T-helper 1 cell treated with Interleukin-12 subunit alpha and Interleukin-12 subunit beta and Interleukin-4 antibody, amounts not matched to agents 30 μg/mL and 1 μg/mL, for 36 hours (primary cell): ENCODE results near the gene TPCN1.
A peak's percentile ranks its signal among the peaks of the same experiment; 100 is the strongest.

ENCODE experiments used
- H3K27ac Mint-ChIP-seq: one replicate; pipeline ENCODE4 v1.8.0; 2021; ENCODE audit warnings: mild to moderate bottlenecking, mixed read lengths
- H3K27me3 Mint-ChIP-seq: one replicate; pipeline ENCODE4 v1.8.0; 2021; ENCODE audit warnings: low read depth, mixed read lengths
- H3K36me3 Mint-ChIP-seq: one replicate; pipeline ENCODE4 v1.8.0; 2021; ENCODE audit warnings: low read depth, mixed read lengths
- H3K4me1 Mint-ChIP-seq: one replicate; pipeline ENCODE4 v1.8.0; 2021; ENCODE audit warnings: low read depth, mixed read lengths
- H3K4me3 Mint-ChIP-seq: one replicate; pipeline ENCODE4 v1.8.0; 2021; ENCODE audit warnings: mild to moderate bottlenecking, moderate library complexity, mixed read lengths
- H3K9me3 Mint-ChIP-seq: one replicate; pipeline ENCODE4 v1.8.0; 2021; ENCODE audit warnings: mixed read lengths

The TPCN1 gene

GRCh38 chr12:113248051-113248825 is 27.0 kb downstream of the TPCN1 start:
- no peak overlapping the region for H3K4me3 Mint-ChIP-seq

GRCh38 chr12:113248842-113249435 is 27.7 kb downstream of the TPCN1 start:
- peaks cover 20% of the 10 kb centered on the region for H3K36me3 Mint-ChIP-seq
- no peak overlapping the region for H3K4me3 Mint-ChIP-seq
- no peak overlapping the region for H3K27ac Mint-ChIP-seq

More at GRCh38 chr12:113248051-113248825, 27.0 kb downstream of the TPCN1 start:
- peaks cover 1% of the 10 kb centered on the region for H3K9me3 Mint-ChIP-seq
- H3K27ac Mint-ChIP-seq: no peak overlapping the region
- no peaks in the 10 kb centered on the region for H3K27me3 Mint-ChIP-seq
- peaks cover 16% of the 10 kb centered on the region for H3K36me3 Mint-ChIP-seq
- peaks cover 20% of the 10 kb centered on the region for H3K4me1 Mint-ChIP-seq

GRCh38 chr12:113249546-113249945 is 28.3 kb downstream of the TPCN1 start:
- no peaks in the 10 kb centered on the region for H3K27me3 Mint-ChIP-seq
- H3K4me3 Mint-ChIP-seq: no peak overlapping the region
- H3K27ac Mint-ChIP-seq: no peak overlapping the region
- H3K4me1 Mint-ChIP-seq: peaks cover 16% of the 10 kb centered on the region
- H3K36me3 Mint-ChIP-seq: peaks cover 23% of the 10 kb centered on the region
- peaks cover 5% of the 10 kb centered on the region for H3K9me3 Mint-ChIP-seq

More at GRCh38 chr12:113248842-113249435, 27.7 kb downstream of the TPCN1 start:
- peaks cover 5% of the 10 kb centered on the region for H3K9me3 Mint-ChIP-seq
- peaks cover 19% of the 10 kb centered on the region for H3K4me1 Mint-ChIP-seq
- no peaks in the 10 kb centered on the region for H3K27me3 Mint-ChIP-seq

- Mint-ChIP-seq H3K4me3 (no peak overlapping the region), H3K27ac (no peak overlapping the region), H3K36me3 (peaks cover 25% of the 10 kb centered on the region), H3K9me3 (peaks cover 5% of the 10 kb centered on the region), H3K4me1 (peaks cover 11% of the 10 kb centered on the region), H3K27me3 (no peaks in the 10 kb centered on the region)
Measured at GRCh38 chr12:113250045-113250444, 28.8 kb downstream of the TPCN1 start.

- H3K27me3 Mint-ChIP-seq: no peaks in the 10 kb centered on the region
- H3K36me3 Mint-ChIP-seq: peaks cover 25% of the 10 kb centered on the region
- peaks cover 4% of the 10 kb centered on the region for H3K4me1 Mint-ChIP-seq
- no peak overlapping the region for H3K4me3 Mint-ChIP-seq
- H3K9me3 Mint-ChIP-seq: peaks cover 5% of the 10 kb centered on the region
- H3K27ac Mint-ChIP-seq: no peak overlapping the region
Measured at GRCh38 chr12:113251404-113252070, 30.3 kb downstream of the TPCN1 start.

GRCh38 chr12:113252494-113252893 is 31.2 kb downstream of the TPCN1 start:
- Mint-ChIP-seq H3K27me3 (no peaks in the 10 kb centered on the region), H3K27ac (no peak overlapping the region), H3K9me3 (peaks cover 5% of the 10 kb centered on the region), H3K4me3 (no peak overlapping the region), H3K36me3 (peaks cover 25% of the 10 kb centered on the region), H3K4me1 (peaks cover 4% of the 10 kb centered on the region)

- H3K27ac Mint-ChIP-seq: no peak overlapping the region
- peaks cover 5% of the 10 kb centered on the region for H3K9me3 Mint-ChIP-seq
- H3K4me1 Mint-ChIP-seq: peaks cover 3% of the 10 kb centered on the region
- H3K36me3 Mint-ChIP-seq: peaks cover 24% of the 10 kb centered on the region
- H3K27me3 Mint-ChIP-seq: no peaks in the 10 kb centered on the region
- H3K4me3 Mint-ChIP-seq: no peak overlapping the region
Measured at GRCh38 chr12:113253532-113254285, 32.4 kb downstream of the TPCN1 start.

- Mint-ChIP-seq H3K4me1 (peaks cover 6% of the 10 kb centered on the region), H3K27me3 (no peaks in the 10 kb centered on the region), H3K4me3 (no peak overlapping the region), H3K36me3 (peaks cover 28% of the 10 kb centered on the region), H3K9me3 (peaks cover 5% of the 10 kb centered on the region), H3K27ac (no peak overlapping the region)
Measured at GRCh38 chr12:113254298-113254697, 33.0 kb downstream of the TPCN1 start.

- Mint-ChIP-seq H3K9me3 (peaks cover 5% of the 10 kb centered on the region), H3K4me1 (peaks cover 26% of the 10 kb centered on the region), H3K27me3 (no peaks in the 10 kb centered on the region), H3K4me3 (no peak overlapping the region), H3K36me3 (peaks cover 34% of the 10 kb centered on the region), H3K27ac (no peak overlapping the region)
Measured at GRCh38 chr12:113257564-113257963, 36.3 kb downstream of the TPCN1 start.

- Mint-ChIP-seq H3K27ac (peak overlapping the region; percentile 71), H3K27me3 (no peaks in the 10 kb centered on the region)
Measured at GRCh38 chr12:113260127-113260526, 38.9 kb downstream of the TPCN1 start.

GRCh38 chr12:113260636-113261300 is 39.5 kb downstream of the TPCN1 start:
- Mint-ChIP-seq H3K4me1 (peaks cover 44% of the 10 kb centered on the region), H3K4me3 (no peak overlapping the region), H3K27ac (no peak overlapping the region), H3K27me3 (no peaks in the 10 kb centered on the region), H3K9me3 (no peaks in the 10 kb centered on the region), H3K36me3 (peaks cover 29% of the 10 kb centered on the region)

More at GRCh38 chr12:113260127-113260526, 38.9 kb downstream of the TPCN1 start:
- no peak overlapping the region for H3K4me3 Mint-ChIP-seq
- no peaks in the 10 kb centered on the region for H3K9me3 Mint-ChIP-seq
- peaks cover 41% of the 10 kb centered on the region for H3K4me1 Mint-ChIP-seq
- peaks cover 25% of the 10 kb centered on the region for H3K36me3 Mint-ChIP-seq

GRCh38 chr12:113261847-113262470 is 40.7 kb downstream of the TPCN1 start:
- Mint-ChIP-seq H3K36me3 (peaks cover 36% of the 10 kb centered on the region), H3K9me3 (no peaks in the 10 kb centered on the region), H3K27me3 (no peaks in the 10 kb centered on the region), H3K27ac (peak overlapping the region; percentile 81), H3K4me3 (peak overlapping the region; percentile 57), H3K4me1 (peaks cover 44% of the 10 kb centered on the region)

GRCh38 chr12:113262710-113263109 is 41.4 kb downstream of the TPCN1 start:
- Mint-ChIP-seq H3K27ac (peak overlapping the region; percentile 81), H3K27me3 (no peaks in the 10 kb centered on the region), H3K9me3 (no peaks in the 10 kb centered on the region), H3K36me3 (peaks cover 41% of the 10 kb centered on the region), H3K4me3 (peak overlapping the region; percentile 57), H3K4me1 (peaks cover 44% of the 10 kb centered on the region)
